Breast epithelium (tissue), 3 donors: ENCODE results near the gene NME9.

ENCODE experiments used
- CTCF ChIP-seq, 3 donors: fragments of 450-650 bp; IDR thresholded peaks; one replicate each; pipeline ENCODE4 v1.5.1; 2016 to 2017; ENCODE audit warnings: antibody characterized with exemption in 3 of 3, mild to moderate bottlenecking in 3 of 3, moderate library complexity in 3 of 3
- POLR2A ChIP-seq: fragments of 450-650 bp; IDR thresholded peaks from one replicate; pipeline ENCODE4 v1.6.1; 2016; ENCODE audit warnings: antibody characterized with exemption, mild to moderate bottlenecking, moderate library complexity

- TF ChIP-seq CTCF (IDR thresholded peaks at IDR 0.05) = no peak
- no peak for TF ChIP-seq POLR2A
Measured at GRCh38 chr3:138328341-138328740, 1.3 kb downstream of the NME9 start.
